Uterus (tissue), 2 donors: ENCODE measurements around the gene LYRM2.

ENCODE experiments used
- POLR2A ChIP-seq, 2 donors: fragments of 450-650 bp; IDR thresholded peaks; one replicate each; pipeline ENCODE4 v1.6.1; 2016; ENCODE audit warnings: antibody characterized with exemption in 2 of 2, mild to moderate bottlenecking in 1 of 2, moderate library complexity in 1 of 2
- TF ChIP-seq, protein P1 (sequence below), 4 experiments: fragments of 200-600 bp in 2 of 4; fragments of 450-650 bp in 2 of 4; sonication (generic) in 2 of 4; IDR thresholded peaks; one replicate each; pipeline ENCODE4 v1.5.1; 2016 to 2019; ENCODE audit warnings: antibody characterized with exemption in 4 of 4, mild to moderate bottlenecking in 2 of 4, moderate library complexity in 1 of 4

GRCh38 chr6:89680551-89680950, 42.0 kb upstream of the LYRM2 start:
- TF ChIP-seq, protein P1, sequence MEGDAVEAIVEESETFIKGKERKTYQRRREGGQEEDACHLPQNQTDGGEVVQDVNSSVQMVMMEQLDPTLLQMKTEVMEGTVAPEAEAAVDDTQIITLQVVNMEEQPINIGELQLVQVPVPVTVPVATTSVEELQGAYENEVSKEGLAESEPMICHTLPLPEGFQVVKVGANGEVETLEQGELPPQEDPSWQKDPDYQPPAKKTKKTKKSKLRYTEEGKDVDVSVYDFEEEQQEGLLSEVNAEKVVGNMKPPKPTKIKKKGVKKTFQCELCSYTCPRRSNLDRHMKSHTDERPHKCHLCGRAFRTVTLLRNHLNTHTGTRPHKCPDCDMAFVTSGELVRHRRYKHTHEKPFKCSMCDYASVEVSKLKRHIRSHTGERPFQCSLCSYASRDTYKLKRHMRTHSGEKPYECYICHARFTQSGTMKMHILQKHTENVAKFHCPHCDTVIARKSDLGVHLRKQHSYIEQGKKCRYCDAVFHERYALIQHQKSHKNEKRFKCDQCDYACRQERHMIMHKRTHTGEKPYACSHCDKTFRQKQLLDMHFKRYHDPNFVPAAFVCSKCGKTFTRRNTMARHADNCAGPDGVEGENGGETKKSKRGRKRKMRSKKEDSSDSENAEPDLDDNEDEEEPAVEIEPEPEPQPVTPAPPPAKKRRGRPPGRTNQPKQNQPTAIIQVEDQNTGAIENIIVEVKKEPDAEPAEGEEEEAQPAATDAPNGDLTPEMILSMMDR (IDR thresholded peaks at IDR 0.05) = no peak
- no peak for TF ChIP-seq POLR2A (IDR thresholded peaks at IDR 0.05)
